Measurements from ENCODE around the gene SLC34A3.
A peak's percentile ranks its signal among the peaks of the same experiment; 100 is the strongest.

Gene SLC34A3

GRCh38 chr9:137186385-137186784 is 44.3 kb upstream of the SLC34A3 start:
- no peak for TF ChIP-seq CTCF (conservative IDR thresholded peaks at IDR 0.05; ENCODE audit: low read depth, low read length)
- H3K4me3 ChIP-seq (ENCODE audit: low read length), result no peak overlapping the region
- no peak for DNase-seq (ENCODE audit: low read depth)

- DNase-seq (ENCODE audit: low read depth), result no peak
- TF ChIP-seq CTCF (conservative IDR thresholded peaks at IDR 0.05; ENCODE audit: low read depth, low read length), result no peak
- peak overlapping the region; percentile 87 for H3K4me3 ChIP-seq (ENCODE audit: low read length)
Measured at GRCh38 chr9:137187386-137187785, 43.3 kb upstream of the SLC34A3 start.

- no peak for DNase-seq (ENCODE audit: low read depth)
- peak overlapping the region; percentile 87 for H3K4me3 ChIP-seq (ENCODE audit: low read length)
- no peak for TF ChIP-seq CTCF (conservative IDR thresholded peaks at IDR 0.05; ENCODE audit: low read depth, low read length)
Measured at GRCh38 chr9:137188086-137188489, 42.6 kb upstream of the SLC34A3 start.

GRCh38 chr9:137188490-137189296 is 42.0 kb upstream of the SLC34A3 start, which contains the start of the genes ANAPC2 and SSNA1:
Gene ANAPC2 (minus strand): TSS chr9:137188560. CDS start chr9:137188532, 28 bp downstream.
Gene SSNA1 (plus strand): TSS chr9:137188676. CDS start chr9:137188727, 51 bp downstream.
- TF ChIP-seq CTCF (conservative IDR thresholded peaks at IDR 0.05; ENCODE audit: low read depth, low read length), result peak; percentile 57
- H3K4me3 ChIP-seq (ENCODE audit: low read length), result peak within 1 kb of the TSS; percentile 87
- DNase-seq (ENCODE audit: low read depth), result peak; percentile 82

GRCh38 chr9:137189297-137190295 is 41.1 kb upstream of the SLC34A3 start:
- no peak for TF ChIP-seq CTCF (conservative IDR thresholded peaks at IDR 0.05; ENCODE audit: low read depth, low read length)

GRCh38 chr9:137190315-137190856 is 40.3 kb upstream of the SLC34A3 start:
- DNase-seq (ENCODE audit: low read depth), result no peak
- peak overlapping the region; percentile 87 for H3K4me3 ChIP-seq (ENCODE audit: low read length)
- TF ChIP-seq CTCF (conservative IDR thresholded peaks at IDR 0.05; ENCODE audit: low read depth, low read length), result peak; percentile 48

More at GRCh38 chr9:137189297-137190295, 41.1 kb upstream of the SLC34A3 start:
- DNase-seq (ENCODE audit: low read depth), result no peak
- peak overlapping the region; percentile 87 for H3K4me3 ChIP-seq (ENCODE audit: low read length)

Data from retinal pigment epithelial cell (primary cell).